Measurements from ENCODE around the gene COP1. TPM values are rescaled to one million over a fixed set of nuclear protein-coding genes. Genes with fewer than 3 reads are reported as not detected.
A peak's percentile ranks its signal among the peaks of the same experiment; 100 is the strongest.
"Not testable (repeated sequence)": the region's sequence is repeated elsewhere in the genome, so short reads cannot be mapped to it uniquely, and the experiment has no call there.

COP1 gene
- total and polyA plus RNA-seq, 10 donors = 46.7 to 110 (median 66.0) TPM

- Histone ChIP-seq H3K9me3 (peaks cover 0 to 42% (median 17%) of the 10 kb centered on the region in 8 donors), H3K4me1 (no peaks in the 10 kb centered on the region), H3K4me3 (no peak overlapping the region), H3K36me3 (peaks cover 0 to 59% (median 5%) of the 10 kb centered on the region in 6 donors), H3K27me3 (replicated peaks in 1 of 7) (no peaks in the 10 kb centered on the region), H3K27ac (no peak overlapping the region)
- TF ChIP-seq CTCF (IDR thresholded peaks at IDR 0.05 in 8 of 11, conservative IDR thresholded peaks at IDR 0.05 in 3 of 11) (no peak), POLR2AphosphoS5 (IDR thresholded peaks at IDR 0.05) (no peak), POLR2A (IDR thresholded peaks at IDR 0.05) (no peak)
- DNase-seq = no peak
- intact Hi-C loops (cut with DNase I; ENCODE audit: low total_unique reads) = no loop called here
- WGBS, 5 donors = 93 to 98% (median 95%) methylated on average over 1 of the region's 1 CpG
Measured at GRCh38 chr1:176090766-176091165, 116.3 kb downstream of the COP1 start.

- H3K27me3 ChIP-seq (replicated peaks in 1 of 7); H3K27ac ChIP-seq; H3K4me1 ChIP-seq; DNase-seq; intact Hi-C loops (cut with DNase I; ENCODE audit: low total_unique reads); H3K4me3 ChIP-seq: not testable (repeated sequence)
- WGBS, 5 donors = 94 to 100% (median 97%) methylated on average over 3 of the region's 3 CpGs
- peaks cover 0 to 23% (median 16%) of the 10 kb centered on the region in 8 donors for H3K9me3 ChIP-seq
- peaks cover 0 to 51% (median 7%) of the 10 kb centered on the region in 6 donors for H3K36me3 ChIP-seq
Measured at GRCh38 chr1:176087746-176088145, 119.3 kb downstream of the COP1 start.

DNA sequence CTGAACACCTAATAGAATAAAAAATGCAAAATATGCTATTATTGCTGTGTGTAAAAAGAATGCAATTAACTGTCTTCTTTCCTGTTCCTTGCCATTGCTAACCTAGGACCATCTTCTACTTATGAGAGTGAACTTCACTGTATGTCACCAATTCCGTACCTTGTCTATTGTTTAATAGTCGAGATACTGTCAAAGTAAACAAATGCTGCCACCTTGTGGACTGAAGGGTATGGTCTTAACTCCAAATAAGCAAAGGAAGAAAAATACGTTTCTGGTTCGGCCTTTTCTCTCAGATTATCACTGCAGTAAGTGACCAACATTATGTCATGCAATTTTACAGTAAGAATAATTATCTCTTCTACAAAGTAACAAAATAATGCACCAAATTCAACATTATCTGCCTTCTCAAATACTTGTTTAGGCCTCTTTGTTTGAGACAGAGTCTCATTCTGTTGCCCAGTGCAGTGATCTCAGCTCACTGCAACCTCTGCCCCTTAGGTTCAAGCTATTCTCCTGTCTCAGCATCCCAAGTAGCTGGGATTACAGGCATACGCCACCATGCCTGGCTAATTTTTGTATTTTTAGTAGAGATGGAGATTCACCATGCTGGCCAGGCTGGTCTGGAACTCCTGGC, 133.4 kb downstream of the COP1 start:
- Histone ChIP-seq H3K36me3 (peaks cover 0 to 72% (median 11%) of the 10 kb centered on the region in 6 donors), H3K27me3 (replicated peaks in 1 of 7) (no peaks in the 10 kb centered on the region), H3K27ac (no peak overlapping the region), H3K4me1 (peaks cover 0 to 8% (median 0%) of the 10 kb centered on the region in 6 donors), H3K4me3 (no peak overlapping the region), H3K9me3 (peaks cover 0 to 32% (median 21%) of the 10 kb centered on the region in 8 donors)
- intact Hi-C loops (cut with DNase I; ENCODE audit: low total_unique reads) = loop anchor here (5.0 to 10.0 kb wide), 2 partner anchors 591 to 699 kb away; no protein-coding TSS in a partner anchor
- TF ChIP-seq POLR2A (IDR thresholded peaks at IDR 0.05) = no peak
- peak in 10 of 11 experiments; percentile 17 to 74 (median 61) for TF ChIP-seq CTCF (IDR thresholded peaks at IDR 0.05 in 8 of 11, conservative IDR thresholded peaks at IDR 0.05 in 3 of 11)
- no peak for DNase-seq
- WGBS, 5 donors = 50 to 64% (median 55%) methylated on average over 5 of the region's 5 CpGs

DNA sequence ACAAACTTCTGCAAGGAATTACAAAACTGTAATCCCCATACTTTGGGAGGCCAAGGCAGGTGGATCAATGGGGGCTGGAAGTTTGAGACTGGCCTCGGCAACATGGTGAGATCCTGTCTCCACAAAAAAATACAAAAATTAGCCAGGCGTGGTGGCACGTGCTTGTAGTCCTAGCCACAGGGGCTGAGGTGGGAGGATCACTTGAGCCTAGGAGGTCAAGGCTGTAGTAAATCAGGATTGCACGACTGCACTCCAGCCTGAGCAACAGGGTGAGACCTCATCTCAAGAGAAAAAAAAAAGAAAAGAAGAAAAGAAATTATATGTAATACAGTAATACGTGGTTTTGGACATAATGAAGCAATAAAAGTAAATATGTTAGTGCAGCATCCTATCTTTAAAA, 138.2 kb downstream of the COP1 start:
- Histone ChIP-seq H3K9me3 (no peaks in the 10 kb centered on the region), H3K27ac (no peak overlapping the region), H3K4me3 (no peak overlapping the region), H3K36me3 (peaks cover 0 to 55% (median 0%) of the 10 kb centered on the region in 6 donors), H3K27me3 (replicated peaks in 1 of 7) (no peaks in the 10 kb centered on the region), H3K4me1 (peaks cover 0 to 8% (median 0%) of the 10 kb centered on the region in 6 donors)
- no peak for TF ChIP-seq CTCF (IDR thresholded peaks at IDR 0.05 in 8 of 11, conservative IDR thresholded peaks at IDR 0.05 in 3 of 11)
- no peak for TF ChIP-seq POLR2A (IDR thresholded peaks at IDR 0.05)
- TF ChIP-seq POLR2AphosphoS5 (IDR thresholded peaks at IDR 0.05) = no peak
- intact Hi-C loops (cut with DNase I; ENCODE audit: low total_unique reads) = no loop called here
- WGBS, 5 donors = 89 to 95% (median 93%) methylated on average over 5 of the region's 5 CpGs
- no peak for DNase-seq

Data from spleen (tissue), 11 donors.